Thoracic aorta (tissue), 2 donors: ENCODE measurements around the gene FAM83C. TPM values are rescaled to one million over a fixed set of nuclear protein-coding genes. Genes with fewer than 3 reads are reported as not detected.
"Not testable (repeated sequence)": the region's sequence is repeated elsewhere in the genome, so short reads cannot be mapped to it uniquely, and the experiment has no call there.

Experiments used
- ATAC-seq: fragments of 150-250 bp; one replicate; pipeline ENCODE4 v1.8.0; 2017; ENCODE audit warnings: low read depth; ENCODE audit not compliant: insufficient number of reproducible peaks, low FRiP score
- DNase-seq: peaks from one replicate; pipeline ENCODE4 v3.0.0-alpha.2; 2020; ENCODE audit warnings: low spot score
- H3K27ac ChIP-seq, 2 donors: fragments of 200-600 bp; sonication (generic); 1 replicate in 1 of 2; 2 replicates in 1 of 2; pipeline ENCODE4 v1.5.1; 2016; ENCODE audit warnings: mild to moderate bottlenecking in 2 of 2, moderate library complexity in 2 of 2
- H3K27me3 ChIP-seq: fragments of 200-600 bp; sonication (generic); replicated peaks from 2 replicates; pipeline ENCODE4 v1.6.0; 2016; ENCODE audit warnings: mild to moderate bottlenecking; ENCODE audit not compliant: insufficient read depth
- H3K36me3 ChIP-seq: fragments of 200-600 bp; sonication (generic); one replicate; pipeline ENCODE4 v1.5.1; 2016
- H3K4me1 ChIP-seq, 2 donors: fragments of 200-600 bp; sonication (generic); 1 replicate in 1 of 2; 2 replicates in 1 of 2; pipeline versions ENCODE4 v1.5.1 to v1.6.0; 2016; ENCODE audit warnings: low read depth in 2 of 2, mild to moderate bottlenecking in 1 of 2; ENCODE audit not compliant: control insufficient read depth in 1 of 2
- H3K4me3 ChIP-seq: fragments of 200-600 bp; sonication (generic); 2 replicates; pipeline ENCODE4 v1.5.1; 2016; ENCODE audit warnings: mild to moderate bottlenecking
- H3K9me3 ChIP-seq: fragments of 200-600 bp; sonication (generic); 2 replicates; pipeline ENCODE4 v1.5.1; 2016
- CTCF ChIP-seq: fragments of 200-600 bp; sonication (generic); IDR thresholded peaks from one replicate; pipeline ENCODE4 v1.5.1; 2019; ENCODE audit warnings: antibody characterized with exemption
- total RNA-seq, 2 donors: library from RNA; depleted of rRNA; stranded (reverse); fragments of >200 nt; gene quantifications; one replicate each; pipeline versions ENCODE4 v1.1.0 to v1.2.3, GENCODE V29; 2016

FAM83C gene
- total RNA-seq, 2 donors from 2014 or later, result not detected

GRCh38 chr20:35254448-35254999, 37.7 kb downstream of the FAM83C start:
- DNase-seq, result no peak
- Histone ChIP-seq H3K9me3 (no peaks in the 10 kb centered on the region), H3K4me3 (no peak overlapping the region), H3K27me3 (no peaks in the 10 kb centered on the region), H3K4me1 (peaks cover 4 to 16% of the 10 kb centered on the region in 2 donors), H3K27ac (no peak overlapping the region), H3K36me3 (no peaks in the 10 kb centered on the region)
- no peak for TF ChIP-seq CTCF
- ATAC-seq, result no peak

GRCh38 chr20:35253010-35253409, 39.2 kb downstream of the FAM83C start:
- DNase-seq (no peak), ATAC-seq (no peak)
- Histone ChIP-seq H3K4me3 (no peak overlapping the region), H3K27me3 (no peaks in the 10 kb centered on the region), H3K27ac (no peak overlapping the region), H3K4me1 (peaks cover 4 to 12% of the 10 kb centered on the region in 2 donors), H3K9me3 (no peaks in the 10 kb centered on the region), H3K36me3 (no peaks in the 10 kb centered on the region)
- TF ChIP-seq CTCF, result no peak

- H3K27me3 ChIP-seq, ATAC-seq, H3K27ac ChIP-seq, H3K4me1 ChIP-seq, H3K9me3 ChIP-seq, H3K4me3 ChIP-seq, H3K36me3 ChIP-seq, DNase-seq: not testable (repeated sequence)
These were observed 39.6 kb downstream of the FAM83C start for GRCh38 chr20:35252598-35252997.

GRCh38 chr20:35252037-35252461, 40.2 kb downstream of the FAM83C start:
- Histone ChIP-seq H3K4me1 (peaks cover 0 to 2% of the 10 kb centered on the region in 2 donors), H3K36me3 (no peaks in the 10 kb centered on the region), H3K4me3 (no peak overlapping the region), H3K27me3 (no peaks in the 10 kb centered on the region), H3K9me3 (no peaks in the 10 kb centered on the region), H3K27ac (no peak overlapping the region)
- no peak for TF ChIP-seq CTCF
- DNase-seq, result no peak
- no peak for ATAC-seq

GRCh38 chr20:35251613-35251940, 40.6 kb downstream of the FAM83C start:
- Histone ChIP-seq H3K36me3 (no peaks in the 10 kb centered on the region), H3K27ac (no peak overlapping the region), H3K9me3 (no peaks in the 10 kb centered on the region), H3K27me3 (no peaks in the 10 kb centered on the region), H3K4me1 (no peaks in the 10 kb centered on the region), H3K4me3 (no peak overlapping the region)
- ATAC-seq (no peak), DNase-seq (no peak)
- TF ChIP-seq CTCF, result no peak
